Breast epithelium (tissue), 4 donors: ENCODE results near the gene LILRB1. TPM values are rescaled to one million over a fixed set of nuclear protein-coding genes. Genes with fewer than 3 reads are reported as not detected.
"Not testable (repeated sequence)": the region's sequence is repeated elsewhere in the genome, so short reads cannot be mapped to it uniquely, and the experiment has no call there.

Experiments
- DNase-seq, 2 donors: peaks; one replicate each; pipeline ENCODE4 v3.0.0-alpha.2; 2019; ENCODE audit warnings: low spot score in 2 of 2
- H3K27ac ChIP-seq, 2 donors: fragments of 200-600 bp; sonication (generic) in 1 of 2; one replicate each; pipeline ENCODE4 v1.5.1; 2016 to 2019; ENCODE audit warnings: mild to moderate bottlenecking in 1 of 2
- H3K27me3 ChIP-seq, 2 donors: fragments of 200-600 bp; sonication (generic) in 1 of 2; one replicate each; pipeline versions ENCODE4 v1.5.1 to v1.6.0; 2017 to 2019; ENCODE audit warnings: control low read depth in 1 of 2, mild to moderate bottlenecking in 1 of 2
- H3K36me3 ChIP-seq: fragments of 200-600 bp; one replicate; pipeline ENCODE4 v1.5.1; 2019
- H3K4me1 ChIP-seq, 2 donors: fragments of 200-600 bp; sonication (generic); one replicate each; pipeline ENCODE4 v1.5.1; 2016 to 2019; ENCODE audit warnings: control low read depth in 1 of 2
- H3K4me3 ChIP-seq, 3 donors: fragments of 200-600 bp; sonication (generic); 1 replicate in 2 of 3; 2 replicates in 1 of 3; pipeline ENCODE4 v1.5.1; 2016 to 2019; ENCODE audit warnings: mild to moderate bottlenecking in 3 of 3, moderate library complexity in 2 of 3
- H3K9me3 ChIP-seq, 2 donors: fragments of 200-600 bp; sonication (generic) in 1 of 2; one replicate each; pipeline ENCODE4 v1.5.1; 2016 to 2019; ENCODE audit warnings: control low read depth in 1 of 2
- CTCF ChIP-seq, 3 donors: fragments of 450-650 bp; IDR thresholded peaks; one replicate each; pipeline ENCODE4 v1.5.1; 2016 to 2017; ENCODE audit warnings: antibody characterized with exemption in 3 of 3, mild to moderate bottlenecking in 3 of 3, moderate library complexity in 3 of 3
- POLR2A ChIP-seq: fragments of 450-650 bp; IDR thresholded peaks from one replicate; pipeline ENCODE4 v1.6.1; 2016; ENCODE audit warnings: antibody characterized with exemption, mild to moderate bottlenecking, moderate library complexity
- POLR2AphosphoS5 ChIP-seq, 3 donors: sonication (generic); formaldehyde crosslinking; IDR thresholded peaks; one replicate each; pipeline ENCODE4 v1.6.1; 2017; ENCODE audit warnings: antibody characterized with exemption in 3 of 3
- intact Hi-C: fragments of 100-400 bp; cut with DNase I; formaldehyde crosslinking; loops from one replicate; pipeline ENCODE4 v1.15.1; 2023; ENCODE audit warnings: low total_unique reads
- total RNA-seq, 3 donors: library from RNA; depleted of rRNA; stranded (reverse); fragments of >200 nt; gene quantifications; one replicate each; pipeline ENCODE4 v1.1.0, GENCODE V29; 2016

Gene LILRB1
- total RNA-seq, 3 donors from 2014 or later = 1.6 to 2.6 (median 2.3) TPM

GRCh38 chr19:54630782-54631181 is 498 bp downstream of the LILRB1 start:
- Histone ChIP-seq H3K27ac (no peak overlapping the region), H3K9me3 (peaks cover 5 to 8% of the 10 kb centered on the region in 2 donors), H3K4me1 (no peaks in the 10 kb centered on the region), H3K36me3 (no peaks in the 10 kb centered on the region), H3K4me3 (peak overlapping the region in 1 of 3 donors; percentile 22), H3K27me3 (peaks cover 0 to 28% of the 10 kb centered on the region in 2 donors)
- no peak for DNase-seq
- intact Hi-C loops = no loop called here
- TF ChIP-seq POLR2AphosphoS5 (IDR thresholded peaks at IDR 0.05) = no peak

- DNase-seq, H3K4me1 ChIP-seq, H3K9me3 ChIP-seq, intact Hi-C loops, H3K4me3 ChIP-seq, H3K36me3 ChIP-seq, H3K27ac ChIP-seq: not testable (repeated sequence)
- H3K27me3 ChIP-seq = peaks cover 0 to 28% of the 10 kb centered on the region in 2 donors
Observed at GRCh38 chr19:54631489-54632337, 1.4 kb downstream of the LILRB1 start.

- H3K36me3 ChIP-seq, DNase-seq, intact Hi-C loops, H3K9me3 ChIP-seq, H3K27ac ChIP-seq, H3K4me3 ChIP-seq, H3K4me1 ChIP-seq: not testable (repeated sequence)
- H3K27me3 ChIP-seq = peaks cover 0 to 28% of the 10 kb centered on the region in 2 donors
Observed at GRCh38 chr19:54632517-54632916, 2.2 kb downstream of the LILRB1 start.

GRCh38 chr19:54633401-54633800 is 3.1 kb downstream of the LILRB1 start:
- Histone ChIP-seq H3K4me1 (no peaks in the 10 kb centered on the region), H3K9me3 (no peaks in the 10 kb centered on the region), H3K27ac (no peak overlapping the region), H3K27me3 (peaks cover 0 to 28% of the 10 kb centered on the region in 2 donors), H3K4me3 (no peak overlapping the region), H3K36me3 (no peaks in the 10 kb centered on the region)
- intact Hi-C loops = no loop called here
- no peak for TF ChIP-seq POLR2A
- TF ChIP-seq POLR2AphosphoS5 (IDR thresholded peaks at IDR 0.05) = no peak
- TF ChIP-seq CTCF (IDR thresholded peaks at IDR 0.05) = no peak
- DNase-seq = no peak

- peaks cover 0 to 28% of the 10 kb centered on the region in 2 donors for H3K27me3 ChIP-seq
- H3K36me3 ChIP-seq, H3K4me3 ChIP-seq, DNase-seq, intact Hi-C loops, H3K9me3 ChIP-seq, H3K4me1 ChIP-seq, H3K27ac ChIP-seq: not testable (repeated sequence)
Observed at GRCh38 chr19:54636081-54636480, 5.8 kb downstream of the LILRB1 start.

- H3K27me3 ChIP-seq = peaks cover 0 to 8% of the 10 kb centered on the region in 2 donors
- intact Hi-C loops = no loop called here
- TF ChIP-seq POLR2AphosphoS5 (IDR thresholded peaks at IDR 0.05) = no peak
- no peak for TF ChIP-seq CTCF (IDR thresholded peaks at IDR 0.05)
- no peak for TF ChIP-seq POLR2A
- no peak for DNase-seq
- H3K4me3 ChIP-seq = no peak overlapping the region
- H3K4me1 ChIP-seq = no peaks in the 10 kb centered on the region
- H3K27ac ChIP-seq = no peak overlapping the region
- no peaks in the 10 kb centered on the region for H3K36me3 ChIP-seq
- H3K9me3 ChIP-seq = no peaks in the 10 kb centered on the region
Observed at GRCh38 chr19:54638683-54639082, 8.4 kb downstream of the LILRB1 start.

- H3K4me3 ChIP-seq, DNase-seq, H3K9me3 ChIP-seq, H3K4me1 ChIP-seq, H3K27me3 ChIP-seq, H3K36me3 ChIP-seq, H3K27ac ChIP-seq, intact Hi-C loops: not testable (repeated sequence)
Observed at GRCh38 chr19:54642953-54643352, 12.7 kb downstream of the LILRB1 start.

- intact Hi-C loops, H3K4me1 ChIP-seq, H3K27me3 ChIP-seq, H3K27ac ChIP-seq, DNase-seq, H3K36me3 ChIP-seq, H3K9me3 ChIP-seq, H3K4me3 ChIP-seq: not testable (repeated sequence)
Observed at GRCh38 chr19:54643583-54643982, 13.3 kb downstream of the LILRB1 start.
